IMR-90 (cell line): ENCODE results near the gene ANXA8. TPM values are rescaled to one million over a fixed set of nuclear protein-coding genes. Genes with fewer than 3 reads are reported as not detected.

ENCODE experiments used
- ATAC-seq: fragments of 200-7000 bp; cut with Tn5 transposase; 2 replicates; pipeline ENCODE4 v1.9.1; 2020; ENCODE audit warnings: low read depth, mild to moderate bottlenecking, moderate library complexity
- BruUV-seq: library from RNA; stranded (reverse); fragments of 400-500 nt; replicated peaks from 2 replicates; lab custom pipeline; 2021; lab: Mats Ljungman, UMichigan
- CTCF ChIA-PET: fragments of 300-600 bp; formaldehyde crosslinking; extraction: SDS; loops from one replicate; lab custom pipeline; 2021; ENCODE audit warnings: antibody characterized with exemption; lab: Yijun Ruan, JAX
- POLR2A ChIA-PET: fragments of 300-600 bp; sonication (Branson Sonifier 250); formaldehyde crosslinking; loops from one replicate; lab custom pipeline; 2022; ENCODE audit warnings: antibody characterized with exemption; ENCODE audit not compliant: unreplicated experiment; lab: Charles Lee
- DNase-seq: peaks from one replicate; pipeline ENCODE4 v3.0.0; 2013
- H2AFZ ChIP-seq: replicated peaks from 2 replicates; pipeline ENCODE3; 2013; ENCODE audit warnings: low read length, mild to moderate bottlenecking; ENCODE audit not compliant: poor library complexity
- H2AK5ac ChIP-seq: 2 replicates; pipeline ENCODE4 v1.6.1; 2013; ENCODE audit warnings: low read depth, low read length, inconsistent platforms
- H2AK9ac ChIP-seq: replicated peaks from 2 replicates; pipeline ENCODE3; 2013; ENCODE audit warnings: mild to moderate bottlenecking, low read depth, low read length, moderate library complexity; ENCODE audit not compliant: poor library complexity
- H2BK120ac ChIP-seq: 2 replicates; pipeline ENCODE4 v1.6.1; 2013; ENCODE audit warnings: low read depth, low read length, inconsistent platforms
- H2BK15ac ChIP-seq: 3 replicates; pipeline ENCODE4 v1.6.1; 2013; ENCODE audit warnings: low read depth, low read length, inconsistent platforms
- H2BK20ac ChIP-seq: 2 replicates; pipeline ENCODE4 v1.6.1; 2013; ENCODE audit warnings: low read depth, mild to moderate bottlenecking, inconsistent platforms, low read length, moderate library complexity
- H2BK5ac ChIP-seq: 2 replicates; pipeline ENCODE4 v1.6.1; 2013; ENCODE audit warnings: mild to moderate bottlenecking, low read depth, low read length, inconsistent platforms; ENCODE audit not compliant: poor library complexity, severe bottlenecking
- H3K14ac ChIP-seq: replicated peaks from 2 replicates; pipeline ENCODE4 v1.6.1; 2013; ENCODE audit warnings: low read depth, low read length, inconsistent platforms
- H3K18ac ChIP-seq: 2 replicates; pipeline ENCODE4 v1.6.1; 2013; ENCODE audit warnings: low read depth, low read length, control low read depth
- H3K23ac ChIP-seq: 2 replicates; pipeline ENCODE4 v1.6.1; 2013; ENCODE audit warnings: low read depth, low read length, inconsistent platforms
- H3K27ac ChIP-seq: 2 replicates; pipeline ENCODE4 v1.5.1; 2013; ENCODE audit warnings: mild to moderate bottlenecking, control low read depth, low read length; ENCODE audit not compliant: insufficient read depth
- H3K27me3 ChIP-seq: 2 replicates; pipeline ENCODE4 v1.6.1; 2013; ENCODE audit warnings: low read length; ENCODE audit not compliant: control insufficient read depth, insufficient read depth
- H3K36me3 ChIP-seq: 2 replicates; pipeline ENCODE4 v1.6.1; 2013; ENCODE audit warnings: low read length, mixed read lengths; ENCODE audit not compliant: control insufficient read depth, insufficient read depth
- H3K4ac ChIP-seq: 2 replicates; pipeline ENCODE4 v1.6.1; 2013; ENCODE audit warnings: low read depth, low read length, inconsistent platforms
- H3K4me1 ChIP-seq: 2 replicates; pipeline ENCODE4 v1.6.1; 2013; ENCODE audit warnings: low read length, mixed read lengths; ENCODE audit not compliant: control insufficient read depth, insufficient read depth
- H3K4me2 ChIP-seq: 2 replicates; pipeline ENCODE4 v1.6.1; 2013; ENCODE audit warnings: low read depth, mild to moderate bottlenecking, control low read depth, low read length, moderate library complexity
- H3K4me3 ChIP-seq: 2 replicates; pipeline ENCODE4 v1.5.1; 2013; ENCODE audit warnings: low read depth, mild to moderate bottlenecking, control low read depth, low read length, moderate library complexity; ENCODE audit not compliant: insufficient read depth
- H3K56ac ChIP-seq: 2 replicates; pipeline ENCODE4 v1.6.1; 2013; ENCODE audit warnings: low read length, inconsistent platforms; ENCODE audit not compliant: insufficient read depth; ENCODE audit errors: extremely low read depth
- H3K79me1 ChIP-seq, 2 experiments: 2 replicates each; pipeline ENCODE4 v1.6.1; 2013; ENCODE audit warnings: low read length in 2 of 2, inconsistent platforms in 1 of 2, low read depth in 1 of 2
- H3K9ac ChIP-seq: 2 replicates; pipeline ENCODE4 v1.6.1; 2013; ENCODE audit warnings: low read depth, low read length, control low read depth
- H3K9me1 ChIP-seq: 2 replicates; pipeline ENCODE4 v1.6.1; 2013; ENCODE audit warnings: low read length, inconsistent platforms; ENCODE audit not compliant: insufficient read depth
- H3K9me3 ChIP-seq: 2 replicates; pipeline ENCODE4 v1.6.1; 2013; ENCODE audit warnings: low read length; ENCODE audit not compliant: control insufficient read depth, insufficient read depth
- H4K20me1 ChIP-seq: 2 replicates; pipeline ENCODE4 v1.6.1; 2013; ENCODE audit warnings: low read length, inconsistent platforms; ENCODE audit not compliant: insufficient read depth
- H4K5ac ChIP-seq: 2 replicates; pipeline ENCODE4 v1.6.1; 2013; ENCODE audit warnings: mild to moderate bottlenecking, low read depth, low read length, control low read depth
- H4K8ac ChIP-seq, 2 experiments: 2 replicates each; pipeline ENCODE4 v1.6.1; 2013; ENCODE audit warnings: low read depth in 2 of 2, low read length in 2 of 2, control low read depth in 1 of 2, inconsistent platforms in 1 of 2
- H4K91ac ChIP-seq: 2 replicates; pipeline ENCODE4 v1.6.1; 2013; ENCODE audit warnings: low read depth, low read length, inconsistent platforms; ENCODE audit not compliant: insufficient read depth
- CEBPB ChIP-seq: IDR thresholded peaks from 2 replicates; pipeline ENCODE4 v1.6.1; 2012; ENCODE audit warnings: low read depth, low read length, improper control_type of control experiment
- WGBS, 2 experiments: methylation state at CpG; one replicate each; pipeline versions ENCODE4 v1.1.5 to v1.1.7; 2013; ENCODE audit warnings: missing lambda C conversion rate in 2 of 2; ENCODE audit not compliant: insufficient read length in 1 of 2; ENCODE audit errors: extremely low coverage in 2 of 2; 5-methylcytosine and 5-hydroxymethylcytosine counted together
- dilution Hi-C: fragments of 300-500 bp; cut with HindIII; formaldehyde crosslinking; loops from one replicate; pipeline ENCODE4 v1.14.3; 2018; ENCODE audit warnings: low sequenced_read_pairs; ENCODE audit not compliant: unreplicated experiment
- in situ Hi-C: fragments of 300-500 bp; cut with MboI; formaldehyde crosslinking; loops from 3 replicates; pipeline ENCODE4 v1.14.3; 2019; ENCODE audit warnings: low sequenced_read_pairs, inconsistent platforms, mixed read lengths
- intact Hi-C: fragments of 100-400 bp; cut with micrococcal nuclease; formaldehyde crosslinking; loops from 2 replicates; pipeline ENCODE4 v1.10.0; 2022
- polyA plus RNA-seq, 3 experiments: library from polyadenylated mRNA; depleted of rRNA; stranded (reverse); fragments of >200 nt; gene quantifications; 2 replicates each; pipeline ENCODE4 v1.2.3, GENCODE V29; 2012; ENCODE audit warnings: low replicate concordance in 1 of 3
- total RNA-seq: library from RNA; depleted of rRNA; stranded (reverse); fragments of >200 nt; gene quantifications from 2 replicates; pipeline ENCODE4 v1.2.3, GENCODE V29; 2012

ANXA8 gene
- total and polyA plus RNA-seq, 2 of the 4 experiments (the other 2 are of a cell fraction), result 0.90 to 1.1 TPM

DNA sequence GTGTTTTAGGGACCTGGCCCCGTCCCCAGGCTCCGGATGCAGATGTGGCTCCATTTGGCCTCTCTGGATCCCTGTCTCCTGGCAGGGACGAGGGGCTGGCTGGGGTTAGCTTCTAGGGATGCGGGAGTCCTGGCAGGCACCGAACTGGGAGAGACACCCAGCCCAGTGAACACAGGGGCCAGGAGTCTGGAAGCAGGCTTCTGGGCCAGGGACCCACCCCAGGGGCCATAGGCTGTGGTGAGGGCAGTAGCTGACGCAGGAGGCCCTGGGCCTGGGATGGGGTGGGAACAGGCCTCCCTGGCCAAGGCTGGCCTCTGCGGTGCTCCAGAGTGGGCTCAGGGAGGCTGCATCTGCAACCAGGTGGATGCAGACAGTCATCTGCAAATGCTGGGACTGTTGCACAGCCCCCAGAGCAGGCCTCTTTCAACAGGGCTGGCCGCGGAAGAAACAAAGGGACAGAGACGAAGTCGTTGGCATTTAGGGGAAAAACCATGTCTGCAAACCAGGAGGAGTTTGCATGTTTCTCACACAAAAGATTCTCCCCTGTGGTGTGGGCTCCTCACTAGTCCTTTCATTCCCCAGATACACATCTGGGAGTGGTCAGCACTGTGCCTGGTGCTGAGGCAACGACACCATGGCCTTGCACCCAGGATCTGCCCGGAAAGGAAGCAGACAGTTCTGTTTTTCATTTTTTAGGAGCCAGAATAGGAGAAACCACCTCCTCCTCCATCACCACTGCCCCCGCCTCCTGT is 63.4 kb downstream of the ANXA8 start:
- no peak overlapping the region for H2AK5ac ChIP-seq
- H3K9ac ChIP-seq, result no peak overlapping the region
- no peak for TF ChIP-seq CEBPB
- H3K36me3 ChIP-seq, result no peaks in the 10 kb centered on the region
- no TSS peak for BruUV-seq
- no peak overlapping the region for H3K18ac ChIP-seq
- 97% methylated on average over 4 of the region's 14 CpGs; no CpG with 5 or more reads in 1 of the 2 experiments for WGBS, 2 experiments
- CTCF ChIA-PET, result no interaction called here
- H2BK20ac ChIP-seq, result no peak overlapping the region
- no peak overlapping the region for H4K5ac ChIP-seq
- DNase-seq, result no peak
- no peak overlapping the region for H2AK9ac ChIP-seq
- dilution Hi-C loops (no loop called here), intact Hi-C loops (no loop called here), in situ Hi-C loops (loop anchor here (25.0 kb wide), 1 partner anchor 883 kb away; no protein-coding TSS in a partner anchor)
- H3K4me2 ChIP-seq, result no peak overlapping the region
- H3K27me3 ChIP-seq, result peaks cover 31% of the 10 kb centered on the region
- H3K9me3 ChIP-seq, result no peaks in the 10 kb centered on the region
- H3K4me1 ChIP-seq, result peaks cover 8% of the 10 kb centered on the region
- no peak overlapping the region for H3K56ac ChIP-seq
- no peak for ATAC-seq
- no peaks in the 10 kb centered on the region for H3K79me1 ChIP-seq
- H2BK15ac ChIP-seq, result no peak overlapping the region
- no peak overlapping the region for H4K8ac ChIP-seq
- no peaks in the 10 kb centered on the region for H3K9me1 ChIP-seq
- no peak overlapping the region for H3K23ac ChIP-seq
- no peak overlapping the region for H2BK5ac ChIP-seq
- no peak overlapping the region for H2AFZ ChIP-seq
- no peak overlapping the region for H3K14ac ChIP-seq
- H3K4ac ChIP-seq, result no peak overlapping the region; the same call in 1 of the 2 replicates
- no peaks in the 10 kb centered on the region for H4K20me1 ChIP-seq
- H4K91ac ChIP-seq, result no peak overlapping the region
- H3K4me3 ChIP-seq, result no peak overlapping the region
- H2BK120ac ChIP-seq, result no peak overlapping the region
- POLR2A ChIA-PET, result no interaction called here
- no peak overlapping the region for H3K27ac ChIP-seq
